Measurements from ENCODE around the gene E4F1.

DNA sequence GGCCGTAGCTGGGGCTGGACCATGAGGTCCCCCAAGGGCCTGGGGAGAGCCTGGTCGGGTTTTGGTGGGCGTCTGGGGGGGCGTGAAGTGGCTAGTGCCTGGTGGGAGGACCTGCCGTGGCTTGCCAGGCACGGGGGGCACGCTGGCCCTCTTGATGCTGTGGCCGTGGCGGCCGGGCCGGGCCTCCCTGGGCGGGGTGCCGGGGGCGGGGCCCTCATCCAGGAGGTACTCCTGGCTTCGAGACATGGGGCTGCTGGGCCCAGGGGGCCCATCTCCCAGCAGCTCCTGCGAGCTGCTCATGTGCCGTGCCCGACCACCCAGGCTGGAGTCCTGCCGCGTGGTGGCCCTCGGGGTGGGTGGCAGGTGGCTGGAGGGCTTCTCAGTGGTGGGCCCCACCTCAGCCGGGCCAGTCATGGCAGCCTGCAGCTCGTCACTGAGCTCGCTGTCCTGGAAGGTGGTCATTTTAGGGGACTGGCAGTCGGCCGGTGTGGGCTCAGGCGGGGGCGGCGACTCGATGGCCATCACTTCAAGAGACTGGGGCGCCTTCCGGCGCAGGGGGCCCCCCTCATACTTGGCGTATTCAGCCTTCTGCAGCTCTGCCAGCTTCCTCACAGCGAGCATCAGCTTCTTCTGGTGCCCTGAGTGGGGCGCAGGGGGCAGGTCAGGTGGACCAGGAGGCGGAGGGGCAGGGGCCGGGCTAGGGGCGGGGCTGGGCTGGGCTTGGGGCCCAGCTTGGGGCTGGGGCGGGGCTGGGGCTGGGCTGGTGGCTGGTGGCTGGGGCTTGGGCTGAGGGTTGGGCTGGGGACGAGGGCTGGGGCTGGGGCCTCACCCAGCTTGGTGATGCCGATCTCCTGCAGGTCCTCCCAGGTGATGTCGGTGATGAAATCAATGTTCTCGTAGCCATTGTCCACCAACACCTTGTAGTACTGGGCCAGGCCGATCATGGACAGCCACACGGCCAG, 42.1 kb upstream of the E4F1 start:
- no peak for TF ChIP-seq CTCF (IDR thresholded peaks at IDR 0.05)
- no peak for TF ChIP-seq POLR2A (IDR thresholded peaks at IDR 0.05)

All from testis (tissue), 2 donors.